ENCODE measurements around the gene MCF2L.

The MCF2L gene

GRCh38 chr13:112979406-112979902 is 10.4 kb downstream of the MCF2L start:
- Histone ChIP-seq H3K4me3 (ENCODE audit: insufficient read depth, low read length, poor library complexity, severe bottlenecking) (no peak overlapping the region), H3K9ac (ENCODE audit: low read length) (no peak overlapping the region), H3F3A (ENCODE audit: insufficient read depth) (no peaks in the 10 kb centered on the region), H3K27me3 (ENCODE audit: low read length) (no peaks in the 10 kb centered on the region), H3K27ac (ENCODE audit: low read depth, low read length) (no peak overlapping the region), H3K79me2 (ENCODE audit: insufficient read depth, low read length) (no peaks in the 10 kb centered on the region), H4K20me1 (ENCODE audit: low read depth, low read length) (no peaks in the 10 kb centered on the region), H3K36me3 (ENCODE audit: low read length) (no peaks in the 10 kb centered on the region), H3K4me2 (ENCODE audit: low read depth, low read length, poor library complexity, severe bottlenecking) (no peak overlapping the region), H2AFZ (ENCODE audit: low read depth, low read length, severe bottlenecking) (no peak overlapping the region), H3K9me2 (replicated peaks; ENCODE audit: insufficient read depth, low read length) (no peaks in the 10 kb centered on the region), H3K9me3 (ENCODE audit: insufficient read depth, low read length) (no peaks in the 10 kb centered on the region)
- TF ChIP-seq CTCF (IDR thresholded peaks at IDR 0.05; ENCODE audit: insufficient read depth, low read length, poor library complexity, severe bottlenecking) (no peak), EZH2phosphoT487 (conservative IDR thresholded peaks at IDR 0.05; ENCODE audit: low read length) (no peak)

- Histone ChIP-seq H4K20me1 (ENCODE audit: low read depth, low read length) (no peaks in the 10 kb centered on the region), H3K27me3 (ENCODE audit: low read length) (no peaks in the 10 kb centered on the region), H2AFZ (ENCODE audit: low read depth, low read length, severe bottlenecking) (no peak overlapping the region), H3K4me2 (ENCODE audit: low read depth, low read length, poor library complexity, severe bottlenecking) (no peak overlapping the region), H3K9me3 (ENCODE audit: insufficient read depth, low read length) (no peaks in the 10 kb centered on the region), H3K9me2 (replicated peaks; ENCODE audit: insufficient read depth, low read length) (no peaks in the 10 kb centered on the region), H3K4me3 (ENCODE audit: insufficient read depth, low read length, poor library complexity, severe bottlenecking) (no peak overlapping the region), H3K79me2 (ENCODE audit: insufficient read depth, low read length) (no peaks in the 10 kb centered on the region), H3K36me3 (ENCODE audit: low read length) (no peaks in the 10 kb centered on the region), H3F3A (ENCODE audit: insufficient read depth) (no peaks in the 10 kb centered on the region), H3K9ac (ENCODE audit: low read length) (no peak overlapping the region), H3K27ac (ENCODE audit: low read depth, low read length) (no peak overlapping the region)
- TF ChIP-seq EZH2phosphoT487 (conservative IDR thresholded peaks at IDR 0.05; ENCODE audit: low read length): no peak
- TF ChIP-seq CTCF (IDR thresholded peaks at IDR 0.05; ENCODE audit: insufficient read depth, low read length, poor library complexity, severe bottlenecking): no peak
Observed at GRCh38 chr13:112980434-112980833, 11.4 kb downstream of the MCF2L start.

- no peaks in the 10 kb centered on the region for H4K20me1 ChIP-seq (ENCODE audit: low read depth, low read length)
- no peak overlapping the region for H3K27ac ChIP-seq (ENCODE audit: low read depth, low read length)
- no peak overlapping the region for H2AFZ ChIP-seq (ENCODE audit: low read depth, low read length, severe bottlenecking)
- no peak overlapping the region for H3K4me2 ChIP-seq (ENCODE audit: low read depth, low read length, poor library complexity, severe bottlenecking)
- no peaks in the 10 kb centered on the region for H3K9me3 ChIP-seq (ENCODE audit: insufficient read depth, low read length)
- H3K79me2 ChIP-seq (ENCODE audit: insufficient read depth, low read length): no peaks in the 10 kb centered on the region
- H3K27me3 ChIP-seq (ENCODE audit: low read length): no peaks in the 10 kb centered on the region
- H3K4me3 ChIP-seq (ENCODE audit: insufficient read depth, low read length, poor library complexity, severe bottlenecking): no peak overlapping the region
- TF ChIP-seq CTCF (IDR thresholded peaks at IDR 0.05; ENCODE audit: insufficient read depth, low read length, poor library complexity, severe bottlenecking): no peak
- TF ChIP-seq EZH2phosphoT487 (conservative IDR thresholded peaks at IDR 0.05; ENCODE audit: low read length): no peak
- H3F3A ChIP-seq (ENCODE audit: insufficient read depth): no peaks in the 10 kb centered on the region
- H3K9me2 ChIP-seq (replicated peaks; ENCODE audit: insufficient read depth, low read length): no peaks in the 10 kb centered on the region
- H3K36me3 ChIP-seq (ENCODE audit: low read length): no peaks in the 10 kb centered on the region
- H3K9ac ChIP-seq (ENCODE audit: low read length): no peak overlapping the region
Observed at GRCh38 chr13:112981451-112981850, 12.4 kb downstream of the MCF2L start.
